Activated naive CD4-positive, alpha-beta T cell (primary cell): ENCODE measurements around the gene NRXN2.

Experiments
- DNase-seq, 4 experiments: peaks; one replicate each; lab custom pipeline; 2025; lab: John Stamatoyannopoulos, UW

Gene NRXN2

DNA sequence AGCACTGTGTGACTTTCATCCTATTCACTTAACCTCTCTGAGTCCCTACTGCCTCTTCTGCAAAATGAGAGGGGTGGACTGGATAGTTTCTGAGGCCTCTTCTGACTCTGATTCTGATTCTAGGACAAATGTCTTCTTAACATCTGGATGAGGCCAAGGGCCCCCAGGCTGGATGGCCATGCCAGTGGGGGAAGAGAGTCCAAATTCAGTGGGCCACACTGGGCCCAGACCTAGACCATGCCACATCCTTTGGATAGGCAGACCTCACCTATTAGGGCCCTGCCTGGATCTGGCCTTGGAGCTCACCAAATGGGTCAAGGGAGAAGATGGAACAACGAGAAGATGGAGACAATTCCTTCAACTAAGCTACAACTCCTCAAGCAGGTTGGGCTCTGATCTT, 24.6 kb downstream of the NRXN2 start:
- DNase-seq: no peak

GRCh38 chr11:64697663-64698375, 25.2 kb downstream of the NRXN2 start:
- DNase-seq: no peak

DNA sequence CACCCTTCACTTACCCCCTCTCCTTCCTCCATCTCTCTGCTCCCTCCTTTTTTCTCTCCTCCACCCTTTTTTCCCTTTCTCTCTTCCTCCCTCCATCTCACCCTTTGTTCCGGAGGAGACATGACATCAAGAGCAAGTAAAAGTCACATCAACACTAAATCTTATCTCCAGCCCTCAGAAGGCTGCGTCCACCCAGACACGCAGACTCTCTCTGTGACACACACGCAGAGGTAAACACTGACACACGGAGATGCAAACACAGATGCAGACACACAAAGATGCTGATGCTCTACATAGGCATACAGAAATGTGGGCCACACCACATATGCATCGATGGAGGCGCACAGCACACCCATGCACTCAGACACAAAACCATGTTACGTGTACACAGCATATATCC, 27.0 kb downstream of the NRXN2 start:
- DNase-seq: no peak

- no peak for DNase-seq
Measured at GRCh38 chr11:64695548-64695947, 27.4 kb downstream of the NRXN2 start.

- no peak for DNase-seq
Measured at GRCh38 chr11:64694821-64695365, 28.1 kb downstream of the NRXN2 start.

DNA sequence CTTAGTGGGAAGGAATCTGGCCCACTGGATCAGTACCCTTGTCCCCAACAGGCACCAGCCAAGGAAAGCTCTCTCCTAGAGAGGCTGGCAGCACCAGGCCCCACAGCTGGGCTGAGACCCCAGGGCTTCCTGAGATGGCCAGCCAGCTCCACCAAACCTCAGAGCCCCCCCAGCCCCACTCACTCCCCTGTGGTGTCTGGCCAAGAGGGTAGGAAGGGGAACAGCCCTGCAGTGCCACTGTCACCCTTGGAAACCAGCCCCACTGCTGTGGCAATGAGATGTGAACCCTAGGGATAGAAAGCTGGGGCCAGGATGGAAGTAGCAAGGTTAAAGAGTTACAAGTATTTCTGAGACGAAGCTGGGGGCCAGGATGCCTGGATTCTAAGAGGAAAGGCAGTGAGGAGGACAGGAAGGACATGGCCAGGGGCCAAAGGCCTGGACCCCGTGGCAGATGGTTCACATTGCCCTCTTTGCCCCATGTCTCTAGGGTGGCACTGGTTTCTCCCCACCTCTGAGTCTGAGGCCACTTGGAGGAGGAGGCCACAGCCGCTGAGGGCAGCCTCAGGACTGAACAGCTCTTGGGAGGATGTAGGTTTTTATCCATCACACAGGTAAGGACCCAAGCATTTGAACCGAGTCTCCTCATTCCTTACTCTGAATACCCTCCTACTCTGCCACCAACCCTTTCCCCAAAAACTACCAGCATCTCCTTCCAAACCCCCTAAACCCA, 28.8 kb downstream of the NRXN2 start:
- no peak for DNase-seq

DNA sequence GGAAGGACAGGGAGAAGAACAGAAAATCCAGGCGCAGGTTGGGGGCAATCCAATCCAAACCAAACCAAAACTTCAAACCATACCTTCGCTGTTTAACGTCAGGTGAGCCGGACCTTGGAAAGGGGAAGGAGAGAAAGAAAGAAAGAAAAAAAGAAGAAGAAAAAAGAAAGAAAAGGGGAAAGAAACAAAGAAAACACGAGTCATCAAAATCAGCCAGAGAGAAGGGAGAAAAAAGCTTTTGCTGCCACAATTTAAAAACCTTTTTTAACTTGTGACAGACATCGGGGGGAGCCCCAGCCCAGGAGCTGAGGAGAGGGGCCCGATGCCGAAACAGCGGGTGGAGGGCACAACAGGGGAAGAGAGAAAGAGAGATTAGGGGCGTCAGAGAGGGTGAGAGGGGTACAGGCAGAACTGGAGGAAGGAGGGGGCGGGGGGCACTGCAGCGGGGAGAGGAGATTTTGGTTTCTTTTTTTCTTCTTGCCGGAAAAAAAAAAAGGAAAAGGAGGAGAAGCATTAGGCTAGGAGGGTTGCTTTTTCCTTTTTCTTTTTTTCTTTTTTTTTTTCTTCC, 30.1 kb downstream of the NRXN2 start:
- no peak for DNase-seq

DNA sequence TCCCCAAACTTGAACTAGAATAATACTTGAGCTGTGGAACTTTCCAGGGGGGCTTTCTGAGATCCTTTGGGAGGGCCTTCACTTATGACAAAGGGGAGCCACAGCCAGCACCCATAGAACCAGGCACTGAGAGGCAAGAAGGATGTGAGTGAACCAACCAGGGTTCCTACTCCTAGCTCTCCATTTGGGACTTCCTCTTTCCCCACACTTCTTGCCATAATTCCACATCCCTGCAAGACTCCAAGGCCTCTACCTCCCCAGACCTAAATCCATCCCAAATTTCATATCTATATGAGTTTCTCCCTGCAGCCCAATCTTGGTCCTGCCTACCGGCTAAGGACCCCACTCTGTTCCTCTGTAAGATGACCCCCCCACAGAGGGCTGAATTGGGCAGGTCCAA, 31.5 kb downstream of the NRXN2 start:
- DNase-seq: no peak

- DNase-seq: no peak
Measured at GRCh38 chr11:64690235-64690634, 32.8 kb downstream of the NRXN2 start.

- DNase-seq: peak; percentile 81 to 91 (median 86)
Measured at GRCh38 chr11:64688534-64688982, 34.4 kb downstream of the NRXN2 start.

DNA sequence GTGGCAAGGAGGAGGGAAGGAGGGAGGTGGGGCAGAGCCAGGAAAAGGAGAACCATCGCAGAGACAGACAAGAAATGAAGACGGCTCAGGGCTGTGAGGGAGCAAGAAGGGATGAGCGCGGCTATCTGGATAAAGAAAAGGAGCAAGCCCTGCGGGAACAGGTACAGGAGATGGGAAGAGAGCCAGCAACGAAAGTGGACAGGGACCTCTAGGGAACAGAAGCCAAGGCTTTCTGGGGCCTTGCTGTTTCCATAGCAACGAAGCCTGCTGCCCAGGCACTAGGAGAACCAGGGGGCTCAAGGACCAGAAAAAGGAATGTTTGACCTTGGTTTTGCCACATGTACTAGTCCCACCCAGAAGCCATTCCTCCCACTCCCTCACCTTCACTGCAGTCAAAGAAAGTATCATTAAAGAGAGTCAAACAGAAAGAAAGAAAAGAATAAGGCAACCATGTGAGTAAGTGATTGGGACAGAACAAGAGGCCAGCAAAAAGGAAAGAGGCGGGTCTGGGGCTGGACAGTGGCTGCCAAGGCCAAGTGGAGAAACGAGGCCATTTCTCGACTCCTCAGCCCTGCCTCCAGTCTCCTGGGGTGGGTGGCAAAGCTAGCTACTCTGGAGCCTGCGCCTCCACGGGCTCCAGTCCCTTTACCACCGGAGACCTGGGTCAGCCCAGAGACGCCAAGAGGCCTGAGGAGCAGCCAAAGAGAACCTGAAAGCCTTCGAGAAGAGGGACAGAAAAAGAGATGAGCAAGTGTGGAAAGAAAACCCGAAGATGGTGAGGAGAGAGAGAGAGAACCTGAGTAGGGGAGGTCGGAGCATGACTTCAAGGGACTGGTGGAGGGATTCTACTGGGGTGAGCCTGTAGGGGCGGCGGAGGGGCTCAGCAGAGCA, 35.1 kb downstream of the NRXN2 start:
- no peak for DNase-seq

- no peak for DNase-seq
Measured at GRCh38 chr11:64687204-64687603, 35.8 kb downstream of the NRXN2 start.

DNA sequence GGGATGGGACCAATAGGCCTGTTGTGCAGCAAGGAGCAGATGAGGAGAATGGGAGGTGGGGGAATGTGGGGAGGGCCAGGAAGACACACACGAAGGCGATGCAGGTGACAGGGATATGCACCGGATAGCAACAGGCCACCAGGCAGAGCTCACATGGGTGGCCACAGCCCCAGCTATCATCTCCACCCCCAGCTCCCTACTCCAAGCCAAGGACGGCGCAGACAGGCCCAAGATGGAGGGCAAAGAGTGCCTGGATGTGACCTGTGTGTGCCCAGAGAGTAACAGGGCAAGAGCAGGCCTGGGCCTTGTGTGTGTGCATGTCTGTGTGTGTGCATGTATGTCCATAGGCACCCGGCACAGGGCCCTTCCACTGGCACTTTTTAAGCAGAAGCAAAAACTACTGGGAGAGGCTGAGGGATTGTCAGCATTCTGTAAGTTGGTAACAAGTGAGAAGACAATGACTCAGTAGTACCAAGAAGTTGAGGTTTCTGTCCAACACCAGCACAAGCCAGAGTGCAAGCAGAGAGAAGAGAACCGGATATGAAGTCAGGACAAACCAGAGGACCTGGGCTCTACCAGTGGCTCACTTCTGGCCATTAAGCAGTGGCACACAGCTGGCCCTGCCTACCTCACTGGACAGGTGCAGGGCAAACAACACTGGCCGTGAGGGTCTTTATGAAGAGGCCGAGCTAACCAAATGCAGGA, 36.4 kb downstream of the NRXN2 start:
- no peak for DNase-seq

DNA sequence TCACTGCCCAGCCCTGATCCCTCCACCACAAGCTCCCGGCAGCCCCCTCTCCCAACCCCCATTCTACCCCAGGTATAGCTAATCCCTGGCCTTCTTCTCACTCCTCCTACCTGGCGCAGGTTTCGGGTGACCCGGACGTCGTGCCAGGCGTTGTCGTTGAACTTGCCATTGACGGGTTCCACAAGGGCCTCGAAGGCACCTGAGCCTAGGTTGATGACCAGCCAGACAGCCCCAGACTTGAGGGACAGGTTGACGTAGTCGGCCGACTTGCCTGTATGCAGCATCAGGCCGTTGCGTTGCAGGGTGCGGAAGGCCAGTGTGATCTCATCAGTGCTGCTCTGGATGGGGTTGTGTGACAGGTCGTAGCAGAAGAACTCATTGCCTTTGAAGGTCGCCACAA, 37.5 kb downstream of the NRXN2 start:
- DNase-seq: no peak

DNA sequence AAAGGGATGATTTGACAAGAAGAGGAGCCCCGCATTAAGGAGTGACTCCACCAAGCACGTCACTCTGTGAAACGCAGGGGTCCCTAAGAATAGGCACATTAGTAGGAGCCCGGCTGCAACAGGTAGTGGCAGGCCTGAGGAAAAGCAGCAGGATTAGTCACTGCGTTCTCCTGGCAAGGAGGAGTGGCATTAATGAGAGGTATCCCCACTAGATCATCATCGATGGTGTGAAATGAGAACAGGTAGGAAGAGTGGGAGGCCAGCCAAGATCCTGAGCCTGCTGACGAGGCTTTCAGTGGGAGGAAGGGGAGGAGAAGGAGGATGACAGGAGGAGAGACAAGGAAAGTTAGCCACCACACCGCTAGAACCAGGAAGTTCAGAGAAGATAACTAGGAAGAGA, 38.6 kb downstream of the NRXN2 start:
- DNase-seq: no peak

DNA sequence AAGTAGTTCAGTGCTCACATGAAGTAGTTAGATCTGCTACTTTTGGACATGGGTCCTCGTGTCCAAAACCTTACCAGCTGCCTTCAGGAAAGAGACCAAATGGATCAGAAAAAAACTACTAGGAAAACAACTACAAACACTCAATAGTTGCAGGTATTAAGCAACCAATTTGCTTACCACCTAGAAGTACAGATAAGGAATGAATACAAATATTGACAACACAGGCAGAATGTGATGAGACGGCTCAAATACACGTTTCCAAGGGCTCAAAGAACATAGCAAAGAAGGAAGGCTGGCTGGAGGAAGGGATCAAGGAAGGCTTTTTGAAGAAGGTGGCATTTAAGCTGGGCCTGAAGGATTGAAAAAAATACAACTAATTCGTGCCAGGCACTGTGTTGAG, 41.8 kb downstream of the NRXN2 start:
- no peak for DNase-seq

- no peak for DNase-seq
Measured at GRCh38 chr11:64679846-64680245, 43.2 kb downstream of the NRXN2 start.

DNA sequence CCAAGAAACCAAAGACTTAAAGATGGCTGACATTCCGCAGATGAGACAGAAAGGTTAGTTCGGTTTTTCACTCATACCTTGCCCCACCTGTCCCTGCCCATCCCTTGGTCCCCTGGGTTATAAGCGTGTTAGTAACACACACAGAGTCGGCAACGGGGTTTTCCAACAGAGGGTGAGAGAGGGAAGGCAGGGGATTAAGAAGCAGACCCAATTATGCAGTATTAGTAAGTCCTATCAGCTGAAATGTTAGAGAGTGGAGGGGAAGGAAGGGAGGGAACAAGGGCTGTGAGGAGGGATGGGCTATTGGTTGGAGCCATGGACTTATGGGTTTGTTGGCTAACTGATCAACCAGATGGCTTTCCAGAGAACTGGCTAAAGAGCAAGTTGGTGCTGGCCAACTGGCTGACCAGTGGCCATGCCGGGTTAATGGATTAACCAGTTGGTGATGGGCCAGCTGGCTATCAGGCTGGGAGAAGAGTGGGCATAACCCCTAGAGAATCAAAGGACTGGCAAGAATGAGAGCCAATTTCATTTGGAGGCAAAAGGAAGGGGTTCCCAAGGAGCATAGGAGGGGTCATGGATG, 45.5 kb downstream of the NRXN2 start:
- DNase-seq: no peak

DNA sequence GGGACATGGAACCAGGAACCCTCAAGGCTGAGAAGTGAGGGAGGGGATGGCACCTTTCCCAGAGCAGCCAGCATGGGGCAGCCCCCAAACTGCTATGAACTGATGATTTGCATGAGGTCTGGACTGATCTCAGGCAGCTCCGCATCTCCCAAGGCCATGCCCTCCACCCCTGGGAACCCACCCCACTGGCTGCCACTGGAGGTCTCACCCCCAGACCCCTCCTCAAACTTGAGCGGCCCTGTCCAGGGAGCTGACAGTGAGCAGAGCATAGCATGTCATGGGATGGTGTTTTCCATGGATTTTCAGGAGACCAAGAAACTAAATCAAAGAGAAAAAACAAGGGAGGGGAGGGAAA, 46.8 kb downstream of the NRXN2 start:
- no peak for DNase-seq

DNA sequence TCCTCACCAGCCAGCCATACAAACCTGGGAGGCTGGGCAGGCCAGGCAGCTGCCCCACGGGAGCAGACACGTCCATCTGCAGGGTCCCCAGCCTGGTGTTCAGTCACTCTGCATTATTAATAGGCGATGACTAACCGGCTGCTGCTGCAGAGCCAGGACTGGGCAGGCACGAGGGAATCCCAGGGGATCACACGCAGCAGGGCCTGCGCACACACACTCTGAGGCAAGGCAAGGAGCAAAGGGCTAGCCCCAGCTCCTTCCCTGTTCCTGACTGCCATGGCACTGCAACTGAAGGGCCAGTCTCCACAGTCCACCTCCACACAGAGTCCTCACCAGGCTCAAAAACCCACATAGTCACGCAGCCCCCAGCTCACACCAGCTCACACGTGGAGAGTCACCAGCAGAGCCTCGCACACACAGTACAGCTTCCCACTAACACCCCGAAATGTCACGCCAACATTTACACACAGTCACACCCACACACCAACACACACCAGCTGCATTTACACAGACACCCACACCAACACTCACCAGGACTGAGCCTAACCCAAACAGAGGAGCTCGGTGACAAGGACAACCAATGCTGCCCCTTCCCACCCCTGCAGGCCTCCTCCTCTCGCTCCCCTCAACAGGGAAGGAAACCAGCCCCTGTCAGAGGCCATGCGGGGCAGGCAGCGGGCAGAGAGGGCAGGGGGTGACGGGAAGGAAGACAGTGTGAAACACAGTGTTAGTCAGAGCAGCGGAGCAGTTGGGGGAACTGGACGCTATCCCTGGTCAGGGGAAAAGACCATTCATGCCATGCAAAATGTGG, 47.3 kb downstream of the NRXN2 start:
- no peak for DNase-seq
